Panc1 (cell line): ENCODE measurements around the gene RANGAP1.

Experiments used
- CTCF ChIP-seq: fragments of 450-650 bp; IDR thresholded peaks from 2 replicates; pipeline ENCODE4 v1.5.1; 2017; ENCODE audit warnings: mild to moderate bottlenecking
- POLR2AphosphoS5 ChIP-seq: IDR thresholded peaks from 2 replicates; pipeline ENCODE4 v1.6.1; 2012; ENCODE audit warnings: mild to moderate bottlenecking, low read depth, low read length, moderate library complexity
- REST ChIP-seq, 2 experiments: IDR thresholded peaks; 2 replicates each; pipeline ENCODE4 v1.6.1; 2011 to 2012; ENCODE audit warnings: low read depth in 2 of 2, control low read depth in 1 of 2, low read length in 1 of 2, mild to moderate bottlenecking in 1 of 2, moderate library complexity in 1 of 2; ENCODE audit not compliant: insufficient read depth in 1 of 2
- SIN3A ChIP-seq: IDR thresholded peaks from 2 replicates; pipeline ENCODE4 v1.6.1; 2012; ENCODE audit warnings: low read depth, mild to moderate bottlenecking, low read length, moderate library complexity, borderline replicate concordance; ENCODE audit not compliant: insufficient read depth
- TCF7L2 ChIP-seq: IDR thresholded peaks from 2 replicates; pipeline ENCODE4 v1.6.1; 2011; ENCODE audit warnings: mild to moderate bottlenecking, low read depth, low read length, inconsistent platforms

- TF ChIP-seq REST (IDR thresholded peaks at IDR 0.05; ENCODE audit: insufficient read depth in 1 of 2, low read depth in 2 of 2, low read length in 1 of 2) (no peak), CTCF (no peak), POLR2AphosphoS5 (peak; percentile 59; the same call in 1 of the 2 replicates), TCF7L2 (peak; percentile 67), SIN3A (0 out of 2 replicates have a peak, but pooled peaks have one; percentile 30)
Measured at GRCh38 chr22:41290262-41291221, 4.6 kb upstream of the RANGAP1 start.
